Aortic smooth muscle cell (primary cell): ENCODE results near the gene SAP30L. TPM values are rescaled to one million over a fixed set of nuclear protein-coding genes. Genes with fewer than 3 reads are reported as not detected.

Source experiments
- total RNA-seq: library from RNA; depleted of rRNA; stranded (reverse); fragments of >200 nt; gene quantifications from 2 replicates; pipeline ENCODE4 v1.2.3, GENCODE V29; 2014

SAP30L gene, protein sequence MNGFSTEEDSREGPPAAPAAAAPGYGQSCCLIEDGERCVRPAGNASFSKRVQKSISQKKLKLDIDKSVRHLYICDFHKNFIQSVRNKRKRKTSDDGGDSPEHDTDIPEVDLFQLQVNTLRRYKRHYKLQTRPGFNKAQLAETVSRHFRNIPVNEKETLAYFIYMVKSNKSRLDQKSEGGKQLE
- total RNA-seq = 43.9 and 46.3 TPM in 2 replicates

DNA sequence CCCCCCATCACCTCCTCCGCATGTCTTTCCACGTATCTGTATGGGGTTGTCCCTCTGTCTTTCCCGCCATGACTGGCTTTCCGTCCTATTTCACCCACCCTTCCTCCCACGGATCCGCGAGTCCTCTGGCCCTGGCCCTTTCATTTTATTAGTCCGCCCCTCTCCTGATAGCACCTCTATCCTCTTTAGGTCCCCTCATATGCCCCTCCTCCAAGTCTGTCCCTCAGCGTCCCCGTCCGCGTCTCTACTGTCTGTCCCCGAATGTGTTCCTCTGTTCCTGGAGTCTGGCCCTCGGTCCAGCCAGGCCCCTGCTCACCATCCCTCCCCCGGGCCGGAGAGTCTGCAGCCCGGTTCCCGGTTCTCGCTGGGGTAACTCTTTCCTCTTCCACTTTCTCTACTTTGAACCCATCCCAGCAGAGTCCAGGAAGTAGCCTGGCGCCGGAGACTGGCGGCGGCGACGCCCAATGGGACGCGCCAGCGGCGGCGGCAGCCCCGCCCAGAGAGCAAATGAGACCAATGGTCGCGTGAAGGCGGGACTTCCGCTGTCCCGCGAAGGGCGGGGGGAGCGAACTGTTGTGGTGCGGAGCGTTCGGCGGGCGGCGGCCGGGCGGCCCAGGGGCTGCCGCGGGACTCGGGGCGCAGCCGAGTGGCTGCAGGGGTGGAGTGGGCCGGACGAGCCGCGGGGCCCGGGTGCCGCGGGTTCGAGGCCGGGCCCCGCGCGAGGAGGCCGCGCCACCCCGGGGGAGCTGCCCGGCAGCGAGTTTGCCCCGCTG is at the start of gene SAP30L:
TSS of gene SAP30L (plus strand) at position 576 of the 773 bp plus-strand sequence. CDS start 608 bp downstream, outside the sequence.

DNA sequence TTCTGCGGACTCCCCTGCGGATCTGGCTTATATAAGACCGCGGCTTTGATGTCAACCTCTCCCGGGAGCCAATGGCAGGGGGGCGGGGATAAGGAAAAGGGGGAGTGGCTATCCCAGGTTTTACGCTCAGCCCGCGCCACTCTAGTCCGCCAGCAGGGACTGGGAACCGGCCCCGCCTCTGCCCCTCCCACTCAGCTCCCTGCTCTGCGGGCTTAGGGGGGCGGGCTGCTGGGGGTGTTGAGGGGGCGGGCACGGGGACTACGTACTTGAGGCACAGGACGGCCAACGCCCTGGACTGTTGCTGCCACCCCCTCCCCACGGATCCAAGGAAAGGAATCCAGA is 32.4 kb downstream of the SAP30L start, which contains the start of gene HAND1:
TSS of gene HAND1 (minus strand) at position 4 of the 342 bp plus-strand sequence. CDS start 219 bp downstream, outside the sequence.

Other genes with a start within 250 kb of the SAP30L start
- gene HAND1, start 32.2 kb downstream of the SAP30L start, total RNA-seq = not detected in 2 replicates